NAMALWA (cell line): ENCODE measurements around the gene UBE2I.

ENCODE experiments used
- DNase-seq: peaks from one replicate; pipeline ENCODE4 v3.0.0-alpha.2; 2015; ENCODE audit warnings: low spot score

The UBE2I gene

DNA sequence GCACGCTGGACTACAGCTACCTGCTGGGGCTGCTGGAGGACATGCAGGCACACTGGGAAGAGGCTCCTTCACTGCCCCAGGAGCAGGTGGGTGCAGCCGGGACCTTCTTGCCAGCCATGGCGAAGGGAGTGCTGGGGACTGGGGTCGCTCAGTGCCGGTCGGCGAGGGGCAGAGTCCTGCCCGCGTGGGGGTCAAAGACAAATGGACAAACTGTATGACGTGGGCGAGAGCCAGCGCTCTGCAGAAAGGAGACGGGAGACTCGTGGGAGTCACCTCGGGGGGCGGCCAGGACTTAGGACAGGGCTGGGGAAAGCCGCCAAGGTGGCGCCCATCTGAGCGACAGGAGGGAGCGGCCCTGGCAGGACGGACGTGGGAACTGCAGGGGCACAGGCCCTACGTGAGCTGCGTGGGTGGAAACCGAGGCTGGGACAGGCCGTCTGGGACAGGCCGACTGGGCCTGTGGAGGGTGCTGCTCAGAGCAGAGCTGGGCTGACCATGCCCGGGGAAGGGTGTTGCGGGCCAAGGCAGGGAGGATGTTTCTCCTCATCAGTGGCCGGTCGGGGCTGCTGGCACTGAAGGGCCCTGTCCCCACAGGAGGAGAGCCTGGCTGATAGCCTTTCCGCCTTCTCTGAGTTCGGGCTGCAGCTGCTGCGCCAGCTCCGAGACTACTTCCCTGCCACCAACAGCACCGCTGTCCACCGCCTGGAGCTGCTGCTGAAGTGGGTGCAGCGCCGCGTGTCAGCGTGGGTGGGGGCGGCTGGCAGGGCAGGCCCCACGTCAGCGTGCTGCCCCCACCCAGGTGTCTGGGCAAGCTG, 34.2 kb downstream of the UBE2I start:
- DNase-seq: no peak

DNA sequence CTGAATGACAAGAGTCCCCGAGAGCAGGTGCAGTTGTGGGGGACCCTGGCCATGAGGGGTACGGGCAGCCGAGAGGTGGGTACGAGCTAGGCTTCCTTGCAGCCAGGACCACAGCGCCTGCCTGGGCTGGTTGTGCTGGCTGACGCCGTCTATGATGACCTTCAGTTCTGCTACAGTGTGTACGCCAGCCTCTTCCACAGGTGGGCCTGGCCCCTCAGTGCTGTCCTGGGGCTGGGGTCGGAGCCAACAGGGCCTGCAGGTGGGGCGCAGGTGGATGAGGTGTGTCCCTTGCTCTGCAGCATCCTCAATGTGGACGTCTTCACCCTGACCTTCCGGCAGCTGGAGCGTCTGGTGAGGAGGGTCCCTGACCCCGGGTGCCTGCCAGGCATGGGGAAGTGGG, 35.1 kb downstream of the UBE2I start:
- DNase-seq: no peak

DNA sequence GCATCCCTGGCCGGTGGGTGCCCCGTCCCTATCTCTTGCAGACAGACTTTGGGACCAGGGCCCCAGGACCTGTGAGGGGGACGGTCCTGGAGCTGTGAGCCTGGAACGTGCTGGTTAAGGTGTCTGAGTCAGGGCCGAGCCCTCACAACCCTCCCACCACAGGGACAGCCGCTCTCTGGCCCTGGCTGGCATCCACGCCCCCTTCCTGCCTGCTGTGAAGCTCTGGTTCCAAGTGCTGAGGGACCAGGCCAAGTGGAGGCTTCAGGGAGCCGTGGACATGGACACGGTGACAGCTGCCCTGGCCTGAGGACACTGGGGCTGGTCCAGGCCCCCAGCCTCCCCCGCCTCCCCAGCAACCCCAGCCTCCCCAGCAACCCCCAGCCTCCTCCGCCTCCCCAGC, 35.7 kb downstream of the UBE2I start:
- no peak for DNase-seq

DNA sequence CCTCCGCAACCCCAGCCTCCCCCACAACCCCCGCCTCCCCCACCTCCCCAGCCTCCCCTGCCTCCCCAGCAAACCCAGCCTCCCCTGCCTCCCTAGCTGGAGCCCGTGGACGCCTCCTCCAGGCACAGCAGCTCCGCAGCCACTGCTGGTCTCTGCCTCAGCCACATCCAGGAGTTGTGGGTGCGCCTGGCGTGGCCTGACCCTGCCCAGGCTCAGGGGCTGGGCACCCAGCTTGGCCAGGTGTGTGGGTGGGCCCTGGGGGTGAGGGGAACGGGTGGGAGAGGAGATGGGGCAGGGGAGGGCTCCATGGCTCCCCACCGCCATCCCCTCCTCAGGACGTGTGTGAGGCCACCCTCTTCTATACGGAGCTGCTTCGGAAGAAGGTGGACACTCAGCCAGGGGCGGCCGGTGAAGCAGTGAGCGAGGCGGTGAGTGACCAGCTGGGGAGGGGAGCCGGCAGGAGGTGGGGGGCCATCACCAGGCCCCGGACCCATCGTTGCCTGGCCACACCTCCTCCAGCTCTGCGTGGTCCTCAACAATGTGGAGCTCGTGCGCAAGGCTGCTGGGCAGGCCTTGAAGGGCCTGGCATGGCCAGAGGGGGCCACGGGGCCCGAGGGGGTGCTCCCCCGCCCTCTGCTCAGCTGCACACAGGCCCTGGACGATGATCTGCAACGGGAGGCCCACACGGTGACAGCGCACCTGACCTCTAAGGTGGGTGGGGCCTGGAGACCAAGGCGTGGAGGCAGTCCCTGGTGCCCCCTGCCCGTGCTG, 36.4 kb downstream of the UBE2I start:
- DNase-seq: no peak

DNA sequence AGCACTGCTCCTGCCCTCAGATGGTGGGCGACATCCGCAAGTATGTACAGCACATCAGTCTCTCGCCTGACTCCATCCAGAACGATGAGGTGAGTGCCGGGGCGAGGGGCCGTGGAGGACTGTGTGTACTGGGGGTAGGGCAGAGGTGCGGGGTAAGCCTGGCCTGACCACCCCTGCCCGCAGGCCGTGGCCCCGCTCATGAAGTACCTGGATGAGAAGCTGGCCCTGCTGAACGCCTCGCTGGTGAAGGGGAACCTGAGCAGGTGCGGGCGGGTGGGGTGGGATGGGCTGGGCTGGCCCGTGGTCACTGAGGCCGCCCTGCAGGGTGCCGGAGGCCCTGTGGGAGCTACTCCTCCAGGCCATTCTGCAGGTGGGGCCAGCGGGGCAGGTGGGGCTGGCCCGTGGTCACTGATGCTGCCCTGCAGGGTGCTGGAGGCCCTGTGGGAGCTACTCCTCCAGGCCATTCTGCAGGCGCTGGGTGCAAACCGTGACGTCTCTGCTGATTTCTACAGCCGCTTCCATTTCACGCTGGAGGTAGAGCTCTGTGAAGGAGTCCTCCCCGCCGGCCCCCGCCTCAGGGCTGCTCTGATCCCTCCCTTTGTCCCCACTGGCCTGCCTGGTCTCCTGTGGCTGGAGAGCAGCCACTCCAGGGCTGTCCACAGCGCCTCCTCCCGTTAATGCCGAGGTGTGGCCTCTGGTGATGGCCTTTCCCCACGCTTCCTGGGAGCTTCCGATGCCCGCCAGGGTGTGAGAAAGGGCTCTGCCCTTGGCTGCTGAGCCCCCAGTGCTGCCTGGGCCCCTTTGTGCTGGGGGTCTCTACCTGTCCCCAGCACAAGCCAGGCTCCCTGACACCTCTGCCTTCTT, 37.2 kb downstream of the UBE2I start:
- no peak for DNase-seq

DNA sequence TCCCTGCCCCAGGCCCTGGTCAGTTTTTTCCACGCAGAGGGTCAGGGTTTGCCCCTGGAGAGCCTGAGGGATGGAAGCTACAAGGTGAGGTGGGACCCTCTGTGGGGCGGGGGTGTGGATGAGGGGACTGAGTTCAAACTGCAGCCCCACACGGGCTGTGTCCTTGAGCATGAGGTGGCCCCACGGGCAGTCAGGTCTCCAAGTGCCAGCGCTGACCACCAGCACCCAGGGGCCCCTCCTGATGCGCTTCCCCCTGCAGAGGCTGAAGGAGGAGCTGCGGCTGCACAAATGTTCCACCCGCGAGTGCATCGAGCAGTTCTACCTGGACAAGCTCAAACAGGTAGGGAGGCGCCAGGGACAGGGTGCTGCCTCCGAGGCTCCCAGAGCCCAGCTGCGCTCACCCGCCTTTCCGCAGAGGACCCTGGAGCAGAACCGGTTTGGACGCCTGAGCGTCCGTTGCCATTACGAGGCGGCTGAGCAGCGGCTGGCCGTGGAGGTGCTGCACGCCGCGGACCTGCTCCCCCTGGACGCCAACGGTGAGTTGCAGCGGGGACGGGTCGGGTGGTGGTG, 37.9 kb downstream of the UBE2I start:
- no peak for DNase-seq

DNA sequence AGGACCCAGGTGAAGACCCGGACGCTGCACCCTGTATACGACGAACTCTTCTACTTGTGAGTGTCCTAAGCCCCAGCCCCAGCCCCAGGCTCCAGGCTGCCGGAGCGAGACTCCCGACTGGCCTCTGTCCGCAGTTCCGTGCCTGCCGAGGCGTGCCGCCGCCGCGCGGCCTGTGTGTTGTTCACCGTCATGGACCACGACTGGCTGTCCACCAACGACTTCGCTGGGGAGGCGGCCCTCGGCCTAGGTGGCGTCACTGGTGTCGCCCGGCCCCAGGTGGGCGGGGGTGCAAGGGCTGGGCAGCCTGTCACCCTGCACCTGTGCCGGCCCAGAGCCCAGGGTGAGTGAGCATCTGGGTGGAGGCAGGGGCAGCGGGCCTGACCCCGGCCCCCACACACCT, 38.5 kb downstream of the UBE2I start:
- no peak for DNase-seq

DNA sequence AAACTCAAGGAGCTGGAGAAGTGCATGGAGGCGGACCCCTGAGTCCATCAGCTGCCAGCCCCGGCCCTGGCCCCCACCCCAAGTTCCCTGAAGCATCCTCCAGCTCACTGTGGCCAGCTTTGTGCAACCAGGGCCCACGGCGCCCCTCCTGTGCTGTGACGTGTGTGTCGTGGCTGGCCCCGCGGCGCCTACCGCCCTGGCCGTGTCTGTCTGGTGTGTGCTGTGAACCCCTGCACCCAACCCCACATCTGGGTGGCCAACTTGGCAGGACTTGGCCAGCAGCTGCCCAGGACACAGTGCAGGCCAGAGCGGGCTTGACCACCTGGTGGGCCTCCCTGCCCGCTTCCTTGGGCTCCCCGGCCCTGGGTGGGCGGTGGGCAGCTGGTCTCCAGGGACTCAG, 39.0 kb downstream of the UBE2I start:
- no peak for DNase-seq

DNA sequence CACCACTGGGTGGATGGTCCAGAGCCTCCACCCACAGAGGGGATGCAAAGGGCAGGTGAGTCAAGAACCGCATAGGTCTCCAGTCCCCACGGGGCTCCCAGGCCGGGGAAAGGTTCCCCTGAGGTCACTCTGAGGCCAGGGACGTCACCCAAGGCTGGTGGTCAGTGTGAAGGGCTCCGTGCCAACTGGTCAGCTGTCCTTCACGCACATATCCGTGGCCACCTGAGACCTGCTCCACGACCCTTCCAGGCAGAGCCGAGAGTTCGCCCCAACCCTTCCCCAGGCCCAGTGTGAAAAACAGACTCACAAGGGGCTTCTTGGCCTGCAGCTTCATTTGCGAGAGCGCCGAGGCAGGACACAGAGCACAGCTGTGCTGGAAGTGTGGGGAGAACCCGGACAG, 39.5 kb downstream of the UBE2I start:
- no peak for DNase-seq

DNA sequence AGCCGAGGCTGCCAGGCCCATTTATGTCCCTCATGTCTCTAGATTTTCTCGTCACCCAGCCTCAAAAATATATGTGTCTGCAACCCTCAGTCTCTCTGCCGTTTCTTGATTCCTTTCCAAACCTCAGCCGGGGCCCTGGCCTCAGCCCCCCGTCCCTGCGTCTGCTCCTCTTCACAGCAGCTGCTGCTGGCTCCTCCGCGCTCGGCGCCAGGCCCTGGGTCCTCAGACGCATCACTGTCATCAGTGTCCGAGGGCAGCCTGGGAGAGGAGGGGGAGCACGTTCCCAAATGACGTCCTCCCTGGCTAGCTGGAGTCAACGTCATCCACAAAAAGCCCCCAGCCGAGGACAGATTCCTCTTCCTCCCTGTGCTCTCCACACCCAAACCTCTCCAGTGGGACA, 39.9 kb downstream of the UBE2I start:
- DNase-seq: no peak

DNA sequence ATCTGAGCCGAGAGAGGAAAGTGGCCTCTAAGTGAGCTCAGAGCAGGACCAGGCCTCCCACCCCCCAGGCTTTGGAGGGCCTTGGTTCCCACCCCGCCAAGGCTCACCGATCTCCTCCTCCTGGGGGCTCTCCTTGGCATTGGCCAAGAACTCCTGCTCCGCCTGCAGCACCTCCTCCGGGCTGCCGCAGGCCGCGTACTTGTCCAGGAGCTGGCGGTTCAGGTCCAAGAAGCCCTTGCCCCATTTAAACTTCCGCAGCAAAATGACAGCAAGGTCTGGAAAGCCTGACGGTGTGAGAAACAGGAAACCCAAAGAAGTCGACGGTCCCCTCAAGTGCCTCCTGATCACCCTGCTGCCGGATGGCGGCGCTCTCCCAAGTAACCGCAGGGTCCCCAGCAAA, 40.5 kb downstream of the UBE2I start:
- no peak for DNase-seq

DNA sequence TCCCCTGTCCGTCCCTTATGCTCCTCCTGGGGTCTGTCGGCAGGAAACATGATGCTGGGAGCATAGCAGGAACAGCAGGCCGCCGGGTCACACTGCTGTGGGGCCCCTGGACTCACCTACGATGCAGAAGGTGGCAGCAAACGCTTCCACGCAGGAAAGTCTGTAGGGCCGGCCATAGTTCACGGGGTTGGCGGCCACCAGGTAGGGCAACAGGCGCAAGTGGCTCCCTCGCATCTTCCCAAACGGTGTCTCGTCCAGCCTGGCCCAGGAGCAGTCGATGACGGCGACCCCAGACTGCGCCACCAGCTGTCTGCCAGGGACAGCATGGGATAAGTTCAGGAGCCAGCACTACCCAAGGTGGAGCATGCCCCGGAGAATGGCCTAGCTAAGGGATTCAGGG, 41.3 kb downstream of the UBE2I start:
- DNase-seq: no peak

DNA sequence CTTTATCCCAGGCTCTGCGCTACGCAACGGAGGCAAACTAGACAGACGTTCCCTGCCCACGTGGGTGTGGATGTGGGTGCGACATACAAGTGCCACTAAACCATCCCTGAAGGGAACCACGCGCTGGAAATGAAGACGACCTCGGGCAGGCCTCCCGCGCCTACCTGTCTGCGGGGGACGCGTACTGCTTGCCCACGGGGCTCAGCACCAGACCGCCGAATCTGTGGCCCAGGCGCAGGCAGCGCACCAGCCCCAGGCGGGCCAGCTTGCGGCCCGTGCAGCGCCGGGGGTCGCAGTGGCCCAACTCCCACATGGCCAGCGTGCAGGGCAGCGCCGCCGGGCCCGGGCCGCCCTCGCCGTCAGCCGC, 41.8 kb downstream of the UBE2I start:
- no peak for DNase-seq

DNA sequence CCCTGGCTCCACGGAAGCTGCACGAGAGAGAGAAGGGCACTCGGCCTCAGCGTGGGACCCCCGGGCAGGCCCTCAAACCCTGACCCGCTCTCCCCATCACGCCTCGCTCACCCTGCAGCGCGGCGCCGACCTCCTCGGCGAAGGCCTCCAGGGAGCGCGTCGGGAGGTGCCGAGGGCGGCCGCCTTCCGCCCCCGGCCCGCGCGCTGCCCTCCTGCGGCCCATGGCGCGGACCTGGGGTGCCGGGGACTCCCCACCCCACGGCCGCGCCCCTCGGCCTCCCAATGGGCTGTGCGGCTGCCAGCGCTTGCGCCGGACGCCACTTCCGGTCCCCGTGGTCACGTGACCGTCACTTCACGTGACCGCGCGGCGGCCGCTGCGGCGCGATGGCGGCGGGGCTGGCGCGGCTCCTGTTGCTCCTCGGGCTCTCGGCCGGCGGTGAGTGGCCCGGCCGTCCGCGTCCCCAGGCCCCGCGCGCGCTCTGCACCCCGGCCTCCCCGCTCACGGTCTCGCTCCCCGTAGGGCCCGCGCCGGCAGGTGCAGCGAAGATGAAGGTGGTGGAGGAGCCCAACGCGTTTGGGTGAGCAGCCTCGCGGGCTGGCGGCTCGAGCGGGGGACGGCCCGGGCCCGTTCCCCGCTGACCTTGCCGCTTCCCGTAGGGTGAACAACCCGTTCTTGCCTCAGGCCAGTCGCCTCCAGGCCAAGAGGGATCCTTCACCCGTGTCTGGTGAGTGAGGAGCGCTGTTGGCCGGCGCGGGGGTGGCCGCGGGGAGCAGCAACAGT, 42.3 kb downstream of the UBE2I start, which contains the start of the genes GNPTG and TSR3:
Gene GNPTG (plus strand): TSS at position 350 of the 781 bp plus-strand sequence. CDS start 35 bp downstream, at position 385.
Gene TSR3 (minus strand): TSS at position 297 of the 781 bp plus-strand sequence. CDS start 74 bp downstream, at position 223.
- peak; percentile 89 for DNase-seq

DNA sequence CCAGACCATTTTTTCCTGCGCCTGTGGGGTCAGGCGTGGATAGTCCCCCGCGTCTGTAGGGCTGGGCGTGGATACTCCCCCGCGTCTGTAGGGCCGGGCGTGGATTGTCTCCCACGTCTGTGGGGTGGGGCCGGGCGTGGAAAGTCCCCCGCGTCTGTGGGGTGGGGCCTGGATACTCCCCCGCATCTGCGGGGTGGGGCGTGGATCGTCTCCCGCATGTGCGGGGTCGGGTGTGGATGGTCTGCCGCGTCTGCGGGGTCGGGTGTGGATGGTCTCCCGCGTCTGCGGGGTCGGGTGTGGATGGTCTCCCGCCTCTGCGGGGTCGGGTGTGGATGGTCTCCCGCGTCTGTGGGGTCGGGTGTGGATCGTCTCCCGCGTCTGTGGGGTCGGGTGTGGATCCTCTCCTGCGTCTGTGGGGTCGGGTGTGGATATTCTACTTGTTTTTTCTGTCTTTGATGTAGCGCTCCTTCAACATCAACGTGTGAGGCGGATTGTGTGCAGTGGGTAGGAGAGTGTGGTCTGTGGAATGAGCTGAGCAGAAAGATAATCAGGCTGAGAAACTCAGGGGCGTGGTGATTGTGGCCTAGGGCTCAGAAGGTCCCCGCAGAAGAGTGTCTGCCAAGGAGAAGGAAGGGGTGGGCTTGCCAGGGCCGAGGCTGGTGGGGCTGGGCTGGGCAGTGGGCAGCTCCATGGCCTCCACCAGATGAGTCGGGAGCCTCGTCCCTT, 45.5 kb downstream of the UBE2I start:
- no peak for DNase-seq

DNA sequence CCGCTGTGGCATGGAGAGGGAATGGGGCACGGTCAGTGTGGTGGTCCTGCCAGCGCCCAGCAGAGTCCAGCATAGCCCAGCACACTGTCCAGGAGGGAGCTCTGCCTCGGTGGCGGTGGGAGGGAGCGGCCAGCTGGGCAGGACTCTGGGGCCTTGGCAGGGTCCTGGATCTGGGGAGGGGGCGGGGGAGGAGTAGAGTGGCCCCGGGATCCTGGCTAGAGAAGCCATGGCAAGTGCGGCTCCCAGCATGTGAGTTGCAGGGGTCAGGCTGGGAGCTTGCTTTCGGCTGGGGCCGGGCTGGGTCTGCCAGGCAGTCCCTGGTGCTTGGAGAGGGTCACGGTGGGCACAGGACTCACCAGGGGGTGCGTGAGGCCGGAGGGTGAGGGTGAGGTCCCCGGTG, 46.2 kb downstream of the UBE2I start:
- DNase-seq: no peak

DNA sequence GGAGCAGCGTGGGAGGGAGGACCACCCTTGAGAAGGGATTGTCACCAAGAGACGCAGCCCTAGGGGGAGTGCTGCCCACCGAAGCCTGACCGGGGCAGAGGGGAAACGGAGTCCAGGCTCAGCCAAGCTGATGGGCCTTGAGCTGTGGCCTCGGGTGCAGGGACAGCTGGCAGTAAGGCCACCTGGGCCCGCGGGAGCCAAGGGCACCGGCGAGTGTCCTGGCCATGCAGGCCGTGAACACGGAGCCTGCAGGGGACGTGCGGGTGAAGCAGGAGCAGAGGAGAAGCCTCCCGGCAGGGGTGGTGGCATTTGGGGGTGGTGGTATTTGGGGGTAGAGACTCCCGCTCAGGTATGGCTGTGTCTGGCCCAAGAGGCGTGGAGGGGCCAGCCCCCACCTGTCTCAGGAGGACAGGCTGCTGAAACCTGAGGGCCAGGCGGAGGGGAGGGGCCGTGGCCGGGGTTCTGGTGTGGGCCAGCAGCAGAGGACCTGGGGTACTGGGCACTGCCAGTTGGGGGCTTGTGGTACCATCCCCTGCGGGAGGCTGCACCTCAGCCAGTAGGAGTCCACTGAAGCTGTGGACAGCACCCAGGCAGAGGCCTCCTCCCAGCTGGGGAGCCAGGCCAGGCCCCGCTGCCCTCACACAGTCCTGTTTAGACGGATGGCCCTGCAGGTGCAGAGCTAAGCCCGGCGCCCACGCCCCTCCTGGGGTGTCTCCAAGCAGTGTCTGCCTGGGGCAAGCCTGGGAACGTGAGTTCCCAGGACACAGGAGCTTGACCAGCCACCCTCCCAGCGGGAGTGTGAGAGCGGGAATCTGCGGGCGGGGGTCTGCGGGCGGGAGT, 46.8 kb downstream of the UBE2I start:
- no peak for DNase-seq

DNA sequence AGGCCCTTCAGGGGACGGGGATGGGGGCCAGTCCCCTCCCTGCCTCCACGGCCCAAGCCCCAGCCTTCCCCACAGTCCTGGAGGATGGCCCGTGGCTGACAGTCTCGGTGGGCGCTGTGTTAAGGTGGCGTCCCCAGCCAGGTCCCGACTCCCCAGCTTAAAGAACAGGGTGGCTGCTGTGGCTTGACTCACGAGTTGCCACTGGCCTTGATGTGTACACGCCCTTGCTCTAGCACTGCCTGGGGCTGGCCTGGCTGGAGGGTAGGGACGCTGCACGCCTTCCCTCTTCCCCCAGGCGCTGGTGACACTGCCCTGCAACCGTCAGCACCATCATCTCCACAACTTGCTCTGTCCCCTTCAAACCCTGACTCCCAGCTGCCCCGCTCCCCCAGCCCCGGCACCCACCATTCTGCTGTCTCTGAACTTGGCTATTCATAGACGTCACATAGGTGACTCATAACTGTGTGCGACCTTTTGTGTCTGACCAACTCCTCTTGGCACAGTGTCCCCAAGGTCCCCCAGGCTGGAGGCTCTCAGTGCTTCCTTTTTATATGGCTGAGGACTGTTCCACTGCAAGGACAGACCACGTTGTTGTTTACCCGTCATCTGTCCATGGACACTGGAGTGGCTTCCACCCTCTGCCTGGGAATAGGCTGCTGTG, 48.6 kb downstream of the UBE2I start:
- no peak for DNase-seq
